ENCODE measurements around the gene TUBGCP3.

DNA sequence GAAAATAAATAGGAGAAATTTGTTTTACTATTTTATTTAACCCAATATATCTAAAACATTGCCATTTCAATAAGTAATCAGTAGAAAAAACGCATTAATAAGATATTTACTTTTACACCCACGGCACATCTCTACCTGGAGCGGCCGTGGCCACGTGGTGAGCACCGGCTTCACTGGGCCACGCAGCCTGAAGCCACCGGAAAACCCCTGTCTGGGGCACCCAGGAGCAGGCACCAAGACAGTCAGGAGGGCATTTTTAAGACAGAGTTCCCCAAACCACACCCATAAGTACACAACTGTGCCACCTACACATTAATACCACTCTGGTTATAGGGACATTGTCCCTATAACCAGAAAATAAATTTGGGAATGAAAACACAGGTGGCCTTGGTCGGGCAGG, 130.9 kb downstream of the TUBGCP3 start:
- TF ChIP-seq, protein P1, sequence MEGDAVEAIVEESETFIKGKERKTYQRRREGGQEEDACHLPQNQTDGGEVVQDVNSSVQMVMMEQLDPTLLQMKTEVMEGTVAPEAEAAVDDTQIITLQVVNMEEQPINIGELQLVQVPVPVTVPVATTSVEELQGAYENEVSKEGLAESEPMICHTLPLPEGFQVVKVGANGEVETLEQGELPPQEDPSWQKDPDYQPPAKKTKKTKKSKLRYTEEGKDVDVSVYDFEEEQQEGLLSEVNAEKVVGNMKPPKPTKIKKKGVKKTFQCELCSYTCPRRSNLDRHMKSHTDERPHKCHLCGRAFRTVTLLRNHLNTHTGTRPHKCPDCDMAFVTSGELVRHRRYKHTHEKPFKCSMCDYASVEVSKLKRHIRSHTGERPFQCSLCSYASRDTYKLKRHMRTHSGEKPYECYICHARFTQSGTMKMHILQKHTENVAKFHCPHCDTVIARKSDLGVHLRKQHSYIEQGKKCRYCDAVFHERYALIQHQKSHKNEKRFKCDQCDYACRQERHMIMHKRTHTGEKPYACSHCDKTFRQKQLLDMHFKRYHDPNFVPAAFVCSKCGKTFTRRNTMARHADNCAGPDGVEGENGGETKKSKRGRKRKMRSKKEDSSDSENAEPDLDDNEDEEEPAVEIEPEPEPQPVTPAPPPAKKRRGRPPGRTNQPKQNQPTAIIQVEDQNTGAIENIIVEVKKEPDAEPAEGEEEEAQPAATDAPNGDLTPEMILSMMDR (IDR thresholded peaks at IDR 0.05) = no peak
- TF ChIP-seq POLR2A (IDR thresholded peaks at IDR 0.05) (no peak), EP300 (IDR thresholded peaks at IDR 0.05) (no peak)
